ENCODE data around the gene HDAC5.
"Not testable (repeated sequence)": the region's sequence is repeated elsewhere in the genome, so short reads cannot be mapped to it uniquely, and the experiment has no call there.

Gene HDAC5

GRCh38 chr17:44049294-44050060 lies 74.0 kb downstream of the HDAC5 start:
- Histone ChIP-seq H3K27me3 (ENCODE audit: control insufficient read depth in 2 of 2, insufficient read depth in 2 of 2, low read length in 2 of 2) (no peaks in the 10 kb centered on the region), H3K27ac (ENCODE audit: low read depth in 2 of 2, low read length in 2 of 2) (no peak overlapping the region), H3K4me3 (ENCODE audit: low read length in 2 of 2) (no peak overlapping the region), H3K4me1 (ENCODE audit: control insufficient read depth in 2 of 2, insufficient read depth in 2 of 2, low read length in 2 of 2) (peaks cover 0 to 5% of the 10 kb centered on the region in 2 donors), H3K9me3 (ENCODE audit: control insufficient read depth in 2 of 2, low read length in 2 of 2) (no peaks in the 10 kb centered on the region), H3K9ac (ENCODE audit: low read depth in 1 of 2, low read length in 2 of 2) (no peak overlapping the region), H3K36me3 (ENCODE audit: control insufficient read depth in 2 of 2, insufficient read depth in 2 of 2, low read length in 2 of 2) (peaks cover 23 to 42% of the 10 kb centered on the region in 2 donors)

- not testable (repeated sequence) for H3K9me3 ChIP-seq (ENCODE audit: control insufficient read depth in 2 of 2, low read length in 2 of 2); H3K4me1 ChIP-seq (ENCODE audit: control insufficient read depth in 2 of 2, insufficient read depth in 2 of 2, low read length in 2 of 2); H3K27ac ChIP-seq (ENCODE audit: low read depth in 2 of 2, low read length in 2 of 2); H3K27me3 ChIP-seq (ENCODE audit: control insufficient read depth in 2 of 2, insufficient read depth in 2 of 2, low read length in 2 of 2); H3K9ac ChIP-seq (ENCODE audit: low read depth in 1 of 2, low read length in 2 of 2); H3K4me3 ChIP-seq (ENCODE audit: low read length in 2 of 2)
- peaks cover 8 to 30% of the 10 kb centered on the region in 2 donors for H3K36me3 ChIP-seq (ENCODE audit: control insufficient read depth in 2 of 2, insufficient read depth in 2 of 2, low read length in 2 of 2)
Observed at GRCh38 chr17:44046893-44047292, 76.5 kb downstream of the HDAC5 start.

- Histone ChIP-seq H3K9ac (ENCODE audit: low read depth in 1 of 2, low read length in 2 of 2) (no peak overlapping the region), H3K27ac (ENCODE audit: low read depth in 2 of 2, low read length in 2 of 2) (no peak overlapping the region), H3K27me3 (ENCODE audit: control insufficient read depth in 2 of 2, insufficient read depth in 2 of 2, low read length in 2 of 2) (no peaks in the 10 kb centered on the region), H3K9me3 (ENCODE audit: control insufficient read depth in 2 of 2, low read length in 2 of 2) (no peaks in the 10 kb centered on the region), H3K4me1 (ENCODE audit: control insufficient read depth in 2 of 2, insufficient read depth in 2 of 2, low read length in 2 of 2) (no peaks in the 10 kb centered on the region), H3K36me3 (ENCODE audit: control insufficient read depth in 2 of 2, insufficient read depth in 2 of 2, low read length in 2 of 2) (peaks cover 8 to 20% of the 10 kb centered on the region in 2 donors), H3K4me3 (ENCODE audit: low read length in 2 of 2) (no peak overlapping the region)
Observed at GRCh38 chr17:44045486-44045885, 78.0 kb downstream of the HDAC5 start.

- no peaks in the 10 kb centered on the region for H3K4me1 ChIP-seq (ENCODE audit: control insufficient read depth in 2 of 2, insufficient read depth in 2 of 2, low read length in 2 of 2)
- H3K36me3 ChIP-seq (ENCODE audit: control insufficient read depth in 2 of 2, insufficient read depth in 2 of 2, low read length in 2 of 2), result peaks cover 7 to 14% of the 10 kb centered on the region in 2 donors
- H3K9ac ChIP-seq (ENCODE audit: low read depth in 1 of 2, low read length in 2 of 2), result no peak overlapping the region
- no peak overlapping the region for H3K4me3 ChIP-seq (ENCODE audit: low read length in 2 of 2)
- no peaks in the 10 kb centered on the region for H3K9me3 ChIP-seq (ENCODE audit: control insufficient read depth in 2 of 2, low read length in 2 of 2)
- no peak overlapping the region for H3K27ac ChIP-seq (ENCODE audit: low read depth in 2 of 2, low read length in 2 of 2)
- no peaks in the 10 kb centered on the region for H3K27me3 ChIP-seq (ENCODE audit: control insufficient read depth in 2 of 2, insufficient read depth in 2 of 2, low read length in 2 of 2)
Observed at GRCh38 chr17:44044071-44044470, 79.4 kb downstream of the HDAC5 start.

GRCh38 chr17:44043272-44043696 lies 80.2 kb downstream of the HDAC5 start:
- Histone ChIP-seq H3K36me3 (ENCODE audit: control insufficient read depth in 2 of 2, insufficient read depth in 2 of 2, low read length in 2 of 2) (peaks cover 10 to 15% of the 10 kb centered on the region in 2 donors), H3K27me3 (ENCODE audit: control insufficient read depth in 2 of 2, insufficient read depth in 2 of 2, low read length in 2 of 2) (no peaks in the 10 kb centered on the region), H3K4me3 (ENCODE audit: low read length in 2 of 2) (no peak overlapping the region), H3K9ac (ENCODE audit: low read depth in 1 of 2, low read length in 2 of 2) (no peak overlapping the region), H3K4me1 (ENCODE audit: control insufficient read depth in 2 of 2, insufficient read depth in 2 of 2, low read length in 2 of 2) (no peaks in the 10 kb centered on the region), H3K9me3 (ENCODE audit: control insufficient read depth in 2 of 2, low read length in 2 of 2) (no peaks in the 10 kb centered on the region), H3K27ac (ENCODE audit: low read depth in 2 of 2, low read length in 2 of 2) (no peak overlapping the region)

GRCh38 chr17:44039829-44040635 lies 83.4 kb downstream of the HDAC5 start:
- Histone ChIP-seq H3K9ac (ENCODE audit: low read depth in 1 of 2, low read length in 2 of 2) (no peak overlapping the region), H3K4me1 (ENCODE audit: control insufficient read depth in 2 of 2, insufficient read depth in 2 of 2, low read length in 2 of 2) (no peaks in the 10 kb centered on the region), H3K27me3 (ENCODE audit: control insufficient read depth in 2 of 2, insufficient read depth in 2 of 2, low read length in 2 of 2) (no peaks in the 10 kb centered on the region), H3K9me3 (ENCODE audit: control insufficient read depth in 2 of 2, low read length in 2 of 2) (no peaks in the 10 kb centered on the region), H3K4me3 (ENCODE audit: low read length in 2 of 2) (no peak overlapping the region), H3K27ac (ENCODE audit: low read depth in 2 of 2, low read length in 2 of 2) (no peak overlapping the region), H3K36me3 (ENCODE audit: control insufficient read depth in 2 of 2, insufficient read depth in 2 of 2, low read length in 2 of 2) (peaks cover 25 to 28% of the 10 kb centered on the region in 2 donors)

- no peak overlapping the region for H3K27ac ChIP-seq (ENCODE audit: low read depth in 2 of 2, low read length in 2 of 2)
Observed at GRCh38 chr17:44038604-44039011, 84.8 kb downstream of the HDAC5 start.

GRCh38 chr17:44037471-44037870 lies 86.0 kb downstream of the HDAC5 start:
- Histone ChIP-seq H3K4me3 (ENCODE audit: low read length in 2 of 2) (no peak overlapping the region), H3K27me3 (ENCODE audit: control insufficient read depth in 2 of 2, insufficient read depth in 2 of 2, low read length in 2 of 2) (no peaks in the 10 kb centered on the region), H3K4me1 (ENCODE audit: control insufficient read depth in 2 of 2, insufficient read depth in 2 of 2, low read length in 2 of 2) (no peaks in the 10 kb centered on the region), H3K9me3 (ENCODE audit: control insufficient read depth in 2 of 2, low read length in 2 of 2) (no peaks in the 10 kb centered on the region), H3K27ac (ENCODE audit: low read depth in 2 of 2, low read length in 2 of 2) (no peak overlapping the region), H3K9ac (ENCODE audit: low read depth in 1 of 2, low read length in 2 of 2) (no peak overlapping the region), H3K36me3 (ENCODE audit: control insufficient read depth in 2 of 2, insufficient read depth in 2 of 2, low read length in 2 of 2) (peaks cover 37 to 40% of the 10 kb centered on the region in 2 donors)

More at GRCh38 chr17:44038604-44039011, 84.8 kb downstream of the HDAC5 start:
- H3K9me3 ChIP-seq (ENCODE audit: control insufficient read depth in 2 of 2, low read length in 2 of 2), result no peaks in the 10 kb centered on the region
- H3K27me3 ChIP-seq (ENCODE audit: control insufficient read depth in 2 of 2, insufficient read depth in 2 of 2, low read length in 2 of 2), result no peaks in the 10 kb centered on the region
- H3K4me1 ChIP-seq (ENCODE audit: control insufficient read depth in 2 of 2, insufficient read depth in 2 of 2, low read length in 2 of 2), result no peaks in the 10 kb centered on the region
- H3K9ac ChIP-seq (ENCODE audit: low read depth in 1 of 2, low read length in 2 of 2), result no peak overlapping the region
- H3K4me3 ChIP-seq (ENCODE audit: low read length in 2 of 2), result no peak overlapping the region
- H3K36me3 ChIP-seq (ENCODE audit: control insufficient read depth in 2 of 2, insufficient read depth in 2 of 2, low read length in 2 of 2), result peaks cover 33 to 35% of the 10 kb centered on the region in 2 donors

GRCh38 chr17:44034688-44035087 lies 88.8 kb downstream of the HDAC5 start:
- H3K27me3 ChIP-seq (ENCODE audit: control insufficient read depth in 2 of 2, insufficient read depth in 2 of 2, low read length in 2 of 2); H3K9me3 ChIP-seq (ENCODE audit: control insufficient read depth in 2 of 2, low read length in 2 of 2); H3K27ac ChIP-seq (ENCODE audit: low read depth in 2 of 2, low read length in 2 of 2); H3K4me3 ChIP-seq (ENCODE audit: low read length in 2 of 2); H3K4me1 ChIP-seq (ENCODE audit: control insufficient read depth in 2 of 2, insufficient read depth in 2 of 2, low read length in 2 of 2); H3K9ac ChIP-seq (ENCODE audit: low read depth in 1 of 2, low read length in 2 of 2): not testable (repeated sequence)
- peaks cover 38 to 42% of the 10 kb centered on the region in 2 donors for H3K36me3 ChIP-seq (ENCODE audit: control insufficient read depth in 2 of 2, insufficient read depth in 2 of 2, low read length in 2 of 2)

- Histone ChIP-seq H3K36me3 (ENCODE audit: control insufficient read depth in 2 of 2, insufficient read depth in 2 of 2, low read length in 2 of 2) (peaks cover 37 to 45% of the 10 kb centered on the region in 2 donors), H3K4me3 (ENCODE audit: low read length in 2 of 2) (no peak overlapping the region), H3K4me1 (ENCODE audit: control insufficient read depth in 2 of 2, insufficient read depth in 2 of 2, low read length in 2 of 2) (no peaks in the 10 kb centered on the region), H3K27me3 (ENCODE audit: control insufficient read depth in 2 of 2, insufficient read depth in 2 of 2, low read length in 2 of 2) (no peaks in the 10 kb centered on the region), H3K9ac (ENCODE audit: low read depth in 1 of 2, low read length in 2 of 2) (no peak overlapping the region), H3K27ac (ENCODE audit: low read depth in 2 of 2, low read length in 2 of 2) (no peak overlapping the region), H3K9me3 (ENCODE audit: control insufficient read depth in 2 of 2, low read length in 2 of 2) (no peaks in the 10 kb centered on the region)
Observed at GRCh38 chr17:44033861-44034408, 89.5 kb downstream of the HDAC5 start.
